HG03039 (cell line): ENCODE data around the gene GAB2.
"Not testable (repeated sequence)": the region's sequence is repeated elsewhere in the genome, so short reads cannot be mapped to it uniquely, and the experiment has no call there.

Experiments
- ATAC-seq: cut with Tn5 transposase; IDR thresholded peaks from one replicate; pipeline ENCODE4 v1.9.1; 2021; ENCODE audit warnings: mild to moderate bottlenecking, moderate library complexity; ENCODE audit not compliant: unreplicated experiment

GAB2 gene

DNA sequence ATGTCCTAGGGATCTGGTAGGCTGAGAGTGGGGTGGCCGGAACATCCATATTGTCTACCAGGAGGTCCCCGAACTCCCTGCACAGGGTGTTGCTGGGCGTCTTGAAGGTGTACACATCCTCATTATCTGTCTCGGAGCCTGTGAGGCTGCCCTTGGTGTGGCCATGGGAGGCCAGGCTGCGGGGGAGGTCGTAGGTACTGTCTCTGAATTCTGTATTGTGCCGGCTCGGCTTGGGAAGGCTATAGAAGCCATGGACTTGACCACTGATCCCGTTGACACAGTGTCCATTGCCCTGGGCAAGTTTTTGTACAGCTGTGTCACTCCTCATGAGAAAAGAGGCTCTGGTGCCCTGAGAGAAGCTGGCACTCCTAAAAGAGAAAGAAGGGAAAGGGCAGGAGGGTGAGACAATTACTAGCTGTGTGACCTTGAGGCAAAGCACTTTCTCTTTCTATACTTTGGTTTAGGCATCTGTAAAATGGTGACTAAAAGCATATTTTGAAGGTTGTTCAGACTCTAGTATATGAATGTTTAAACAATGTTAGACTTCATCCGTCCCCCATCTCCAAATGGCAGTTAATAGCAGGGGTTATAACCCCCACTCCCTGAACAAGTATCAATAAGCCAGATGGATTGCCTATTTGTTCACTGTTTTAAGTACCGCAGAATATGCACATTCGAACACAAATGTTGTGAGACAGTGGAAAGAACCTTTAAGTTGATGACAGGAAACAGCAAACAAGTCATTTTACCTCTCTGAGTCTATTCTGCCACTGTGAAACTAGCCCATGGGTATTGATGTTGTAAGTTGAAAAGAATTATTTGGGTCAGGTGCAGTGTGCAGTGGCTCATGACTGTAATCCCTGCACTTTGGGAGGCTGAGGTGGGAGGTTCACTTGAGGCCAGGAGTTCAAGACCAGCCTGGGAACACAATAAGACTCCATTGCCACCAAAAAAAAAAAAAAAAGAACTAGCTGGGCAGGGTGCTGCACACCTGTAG lies 190.6 kb downstream of the GAB2 start:
- ATAC-seq = no peak

- no peak for ATAC-seq
Measured at GRCh38 chr11:78224906-78225420, 192.7 kb downstream of the GAB2 start.

- no peak for ATAC-seq
Measured at GRCh38 chr11:78224506-78224905, 193.1 kb downstream of the GAB2 start.

DNA sequence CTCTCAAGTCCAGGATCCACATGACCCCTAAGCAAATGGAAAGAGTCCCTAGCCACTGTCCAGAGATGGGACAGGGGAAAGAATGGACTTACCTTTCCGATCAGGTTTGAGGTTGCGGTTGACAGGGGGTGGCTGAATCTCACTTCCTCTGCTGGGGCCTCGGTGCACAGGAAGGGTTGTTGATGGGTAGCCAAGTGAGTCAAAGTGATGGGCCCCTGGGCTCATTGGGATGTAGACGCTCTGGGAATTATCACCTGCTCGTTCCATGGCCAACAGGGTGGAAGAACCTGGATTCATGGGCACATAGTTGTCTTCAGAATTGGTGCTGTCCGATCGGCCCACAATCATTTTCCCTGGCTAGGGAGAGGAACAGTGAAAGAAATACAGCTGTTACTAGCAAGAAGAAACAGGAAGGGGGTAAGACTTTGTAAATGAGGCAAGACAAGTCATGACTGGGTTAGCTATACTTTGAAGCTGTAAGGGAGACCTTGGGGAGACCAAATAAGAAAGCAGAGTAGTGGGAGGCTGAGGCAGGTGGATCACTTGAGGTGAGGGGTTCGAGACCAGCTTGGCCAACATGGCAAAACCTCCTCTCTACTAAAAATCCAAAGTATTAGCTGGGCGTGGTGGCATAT lies 194.2 kb downstream of the GAB2 start:
- ATAC-seq = no peak

DNA sequence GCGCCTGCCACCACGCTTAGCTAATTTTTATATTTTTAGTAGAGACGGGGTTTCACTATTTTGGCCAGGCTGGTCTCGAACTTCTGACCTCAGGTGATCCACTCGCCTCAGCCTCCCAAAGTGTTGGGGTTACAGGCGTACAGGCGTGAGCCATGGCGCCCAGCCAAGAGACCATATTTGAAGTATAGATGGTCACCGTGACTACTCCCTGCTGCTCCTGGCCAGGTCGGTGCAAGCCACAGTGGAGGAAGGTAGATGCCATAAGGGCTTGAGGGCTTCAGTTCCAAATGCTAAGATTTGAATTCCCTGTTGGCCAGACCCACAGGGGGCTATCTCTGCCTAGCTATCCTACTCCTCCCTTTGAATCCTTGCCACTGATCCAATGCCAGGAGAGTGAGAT lies 194.9 kb downstream of the GAB2 start:
- not testable (repeated sequence) for ATAC-seq

DNA sequence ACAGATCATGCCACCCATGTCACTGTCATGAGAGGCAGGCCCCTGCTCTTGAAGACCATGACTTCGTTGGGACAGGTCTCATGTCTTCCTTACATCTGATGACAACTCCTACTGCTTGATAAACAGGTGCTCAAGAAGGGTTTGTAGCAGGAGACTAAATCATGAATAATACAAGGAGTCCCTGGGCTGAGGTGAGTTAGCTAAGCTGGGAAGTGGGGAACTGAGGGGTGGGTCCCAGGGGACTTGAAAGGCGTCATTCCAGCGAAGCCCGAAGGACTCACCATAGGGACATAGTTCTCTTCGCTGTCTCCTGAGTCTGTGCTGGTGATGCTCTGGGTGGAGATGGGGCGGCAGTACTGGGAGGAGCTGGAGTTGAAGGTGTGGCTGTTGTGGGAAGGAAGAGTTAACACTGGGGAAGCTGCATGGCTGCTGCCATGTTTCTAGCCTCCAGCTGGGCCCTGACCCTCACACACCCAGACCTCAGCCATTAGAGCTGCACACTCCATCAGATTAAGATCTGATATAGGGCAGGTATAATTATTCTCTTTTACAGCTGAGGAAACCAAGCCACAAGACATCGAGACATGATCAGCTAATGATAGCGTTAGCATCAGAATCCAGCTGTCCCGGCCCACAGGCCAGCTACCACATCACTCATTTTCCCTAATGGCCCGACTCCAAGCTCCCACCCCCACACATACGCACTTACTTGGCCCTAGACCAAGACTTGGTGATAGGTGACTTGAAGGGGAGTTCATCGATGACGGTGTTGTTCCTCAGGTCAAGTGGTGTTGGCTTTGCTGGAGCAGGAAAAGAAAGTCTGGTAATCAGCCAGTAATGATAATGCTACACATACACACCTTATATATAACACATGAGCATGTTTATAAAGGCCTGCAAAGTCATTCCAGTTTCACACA lies 196.0 kb downstream of the GAB2 start:
- ATAC-seq = no peak

GRCh38 chr11:78220218-78221157 lies 197.1 kb downstream of the GAB2 start:
- ATAC-seq = no peak

DNA sequence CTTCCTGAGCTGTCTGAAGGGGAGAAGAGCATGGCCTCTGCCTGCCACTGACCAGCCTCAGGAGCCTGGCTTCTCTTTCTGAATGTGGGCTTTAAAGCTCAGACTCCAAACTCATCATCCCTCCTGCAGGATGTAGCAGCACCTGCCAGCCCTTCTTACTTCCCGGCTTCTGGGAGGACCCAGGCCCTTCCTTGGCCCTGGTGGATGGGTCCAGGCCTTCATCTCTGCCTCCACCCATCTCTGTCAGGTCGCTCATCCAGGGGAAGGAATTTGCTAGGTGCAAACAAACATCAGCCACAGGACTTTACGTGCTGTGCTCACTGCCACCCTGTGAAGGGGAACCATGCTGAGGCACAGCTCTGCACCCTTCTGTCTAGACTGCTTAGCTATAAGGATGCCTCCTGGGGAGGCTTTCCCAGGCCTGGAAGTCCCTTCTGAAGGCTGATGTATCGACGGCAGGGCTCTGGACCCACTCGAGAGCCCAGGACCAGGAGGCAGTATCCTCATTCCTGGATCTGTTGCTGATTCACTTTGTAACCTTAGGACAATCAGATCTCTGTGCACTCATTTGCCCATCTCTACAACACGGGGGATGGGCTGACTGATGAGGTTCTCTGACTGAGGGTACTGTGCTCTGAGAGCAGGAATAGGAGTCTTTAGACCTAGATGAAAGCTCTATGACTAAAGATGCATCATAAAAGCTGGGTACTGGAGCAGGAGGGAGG lies 198.0 kb downstream of the GAB2 start:
- ATAC-seq = no peak

DNA sequence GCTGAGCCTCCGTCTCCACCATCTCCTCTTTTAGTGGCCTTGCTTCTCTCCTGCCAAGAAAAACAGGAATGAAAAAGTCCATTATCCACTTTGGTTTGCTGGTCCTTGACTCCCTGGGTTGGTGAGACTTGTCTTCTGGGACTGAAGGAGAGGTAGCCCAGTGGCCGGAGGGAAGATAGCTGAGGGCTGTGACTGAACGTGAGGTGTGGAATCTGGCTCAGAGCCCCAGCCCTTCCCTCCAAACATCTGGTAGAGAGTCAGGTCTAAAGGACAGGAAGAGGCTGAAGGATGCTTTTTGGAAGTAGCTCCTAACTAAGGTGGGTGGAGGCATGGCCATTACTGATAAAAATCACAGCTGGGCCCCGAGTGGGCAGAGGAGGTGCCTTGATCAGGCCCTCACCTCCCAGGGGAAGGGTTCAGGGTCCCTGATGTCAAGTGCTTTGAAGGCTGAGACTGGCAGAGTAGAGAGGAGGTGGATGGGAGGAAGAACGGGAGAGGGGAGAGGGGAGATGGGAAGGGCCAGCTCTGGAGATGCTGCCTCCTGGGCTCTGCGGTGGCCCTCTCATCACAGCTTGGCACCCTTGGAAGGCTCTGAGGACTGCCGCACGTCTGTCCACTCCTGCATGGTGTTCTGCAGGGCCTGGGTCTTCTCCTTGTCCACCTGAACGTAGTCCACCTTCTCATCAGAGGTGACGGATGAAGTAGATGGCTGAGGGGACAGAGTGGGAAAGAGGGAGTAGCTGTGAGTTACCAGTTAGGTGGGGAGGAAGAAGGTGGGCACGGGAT lies 198.7 kb downstream of the GAB2 start:
- no peak for ATAC-seq

- no peak for ATAC-seq
Measured at GRCh38 chr11:78217650-78218541, 199.7 kb downstream of the GAB2 start.

GRCh38 chr11:78216571-78217287 lies 200.9 kb downstream of the GAB2 start:
- no peak for ATAC-seq

DNA sequence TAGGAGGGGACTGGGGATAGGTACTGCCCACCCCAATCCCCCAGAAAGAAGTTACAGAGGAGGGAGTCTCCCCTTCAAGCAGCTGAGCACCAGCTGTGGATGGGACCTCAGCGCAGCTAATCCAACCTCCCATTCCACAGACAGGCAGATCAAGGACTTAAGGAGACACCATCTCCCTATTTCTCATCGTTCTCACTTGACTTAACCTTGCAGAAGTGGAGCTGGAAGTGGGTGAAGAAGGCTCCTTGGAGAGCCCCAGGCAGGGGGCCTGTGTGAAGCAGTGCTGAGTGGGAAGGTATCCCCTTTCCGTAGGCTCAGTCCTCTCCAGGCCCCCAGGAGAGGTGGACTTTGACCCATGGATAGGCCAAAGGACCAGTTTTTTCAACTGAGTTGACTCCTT lies 201.6 kb downstream of the GAB2 start:
- ATAC-seq = no peak

DNA sequence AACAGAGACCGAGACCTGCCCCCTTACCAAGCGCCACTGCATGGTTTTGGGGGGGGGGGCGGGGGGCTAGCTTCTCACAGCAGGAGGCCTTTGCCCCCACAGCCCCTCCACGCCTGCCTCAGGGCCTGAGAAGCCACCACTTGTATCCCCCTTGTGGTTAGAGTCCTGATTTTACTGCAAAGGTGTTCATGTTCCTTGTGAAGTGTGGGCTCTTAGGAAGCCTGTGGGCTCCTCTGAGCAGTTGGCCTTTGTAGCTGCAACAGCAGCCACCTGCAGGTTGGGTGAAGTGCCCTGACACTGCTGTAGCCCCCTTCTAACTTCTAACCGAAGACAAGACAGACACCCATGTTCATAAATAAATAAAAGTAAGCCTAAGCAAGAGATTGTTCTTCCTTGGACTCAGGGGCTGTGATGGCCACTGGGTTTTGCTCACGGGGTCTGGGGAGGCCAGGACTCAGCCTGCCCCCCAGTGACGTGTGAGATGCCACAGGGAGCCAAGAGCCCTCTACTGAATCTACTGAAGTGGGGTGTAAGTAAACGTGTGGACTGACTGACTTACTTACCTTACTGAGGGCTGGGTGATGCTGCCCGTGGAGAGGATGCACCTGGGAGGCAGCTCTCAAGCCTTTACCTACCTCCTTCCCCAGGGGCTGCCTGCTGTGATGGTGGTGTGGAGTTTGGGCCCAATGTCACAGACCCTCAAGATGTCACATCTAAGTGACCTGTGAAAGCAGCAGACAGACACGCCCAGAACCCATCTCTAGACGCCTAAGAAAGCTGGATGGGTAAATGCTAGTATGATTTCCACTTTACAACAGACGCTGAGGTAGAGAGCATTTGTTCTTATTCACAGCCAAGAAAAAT lies 203.1 kb downstream of the GAB2 start:
- no peak for ATAC-seq

DNA sequence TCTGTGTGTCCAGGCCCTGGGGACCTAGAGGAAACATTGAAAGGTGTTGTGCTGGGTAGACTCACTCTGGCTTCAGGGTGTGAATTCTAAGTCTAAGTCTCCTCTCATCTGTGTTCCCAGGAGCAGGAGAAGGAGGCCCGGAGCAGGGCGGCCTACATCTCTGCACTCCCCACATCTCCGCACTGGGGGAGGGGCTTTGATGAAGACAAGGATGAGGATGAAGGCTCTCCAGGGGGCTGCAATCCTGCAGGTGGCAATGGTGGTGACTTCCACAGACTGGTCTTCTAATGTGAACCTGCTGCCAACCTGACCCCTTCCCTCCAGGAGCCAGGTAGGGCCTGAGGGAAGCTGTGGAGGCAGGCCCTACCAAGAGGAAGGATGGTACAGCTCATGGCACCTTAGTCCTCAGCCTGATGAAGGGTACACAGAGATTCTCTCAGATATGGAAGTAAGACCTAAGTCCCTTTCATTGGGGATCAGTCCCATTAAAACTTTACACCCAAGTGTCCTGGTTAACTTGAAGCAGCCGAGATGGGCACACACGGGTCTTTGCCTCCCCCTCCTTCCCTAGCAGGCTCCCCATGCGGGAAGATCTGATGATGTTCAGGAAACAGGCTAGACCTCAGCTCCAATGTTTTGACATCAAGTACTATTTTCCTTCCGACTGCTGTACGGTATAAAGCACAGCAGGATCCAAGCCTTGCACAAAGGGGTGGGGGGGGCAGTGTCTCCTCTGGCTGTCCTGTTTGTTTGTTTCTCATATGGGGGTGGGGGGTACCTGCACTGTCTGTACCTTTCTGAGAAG lies 203.9 kb downstream of the GAB2 start:
- no peak for ATAC-seq
